Measurements from ENCODE around the gene SOX13.

The SOX13 gene

GRCh38 chr1:204033306-204033705, 39.6 kb upstream of the SOX13 start:
- H3K27ac ChIP-seq = no peak overlapping the region
- TF ChIP-seq CTCF (conservative IDR thresholded peaks at IDR 0.05) = no peak

GRCh38 chr1:204036882-204037655, 35.8 kb upstream of the SOX13 start:
- 0 out of 2 replicates have a peak, but pooled peaks have one; percentile 12 for TF ChIP-seq ZFX (IDR thresholded peaks at IDR 0.05)
- no peak for TF ChIP-seq CTCF (conservative IDR thresholded peaks at IDR 0.05)
- H3K27ac ChIP-seq = no peak overlapping the region

- no peak overlapping the region for H3K27ac ChIP-seq
- TF ChIP-seq CTCF (conservative IDR thresholded peaks at IDR 0.05) (no peak), ZFX (IDR thresholded peaks at IDR 0.05) (no peak)
These were observed 31.6 kb upstream of the SOX13 start for GRCh38 chr1:204041232-204041767.

GRCh38 chr1:204041803-204042505, 31.0 kb upstream of the SOX13 start:
- H3K27ac ChIP-seq = no peak overlapping the region
- TF ChIP-seq ZFX (IDR thresholded peaks at IDR 0.05) = no peak

- TF ChIP-seq CTCF (conservative IDR thresholded peaks at IDR 0.05) = no peak
- TF ChIP-seq ZFX (IDR thresholded peaks at IDR 0.05) = no peak
- H3K27ac ChIP-seq = no peak overlapping the region
These were observed 30.4 kb upstream of the SOX13 start for GRCh38 chr1:204042516-204042915.

- no peak for TF ChIP-seq ZFX (IDR thresholded peaks at IDR 0.05)
- no peak for TF ChIP-seq CTCF (conservative IDR thresholded peaks at IDR 0.05)
- no peak overlapping the region for H3K27ac ChIP-seq
These were observed 29.2 kb upstream of the SOX13 start for GRCh38 chr1:204043680-204044079.

GRCh38 chr1:204044448-204044847, 28.5 kb upstream of the SOX13 start:
- no peak for TF ChIP-seq CTCF (conservative IDR thresholded peaks at IDR 0.05)
- TF ChIP-seq ZFX (IDR thresholded peaks at IDR 0.05) = no peak
- no peak overlapping the region for H3K27ac ChIP-seq
